IPS-18a (cell line): ENCODE measurements around the gene EXOC2.

Source experiments
- H3K27ac ChIP-seq: one replicate; pipeline ENCODE4 v1.5.1; 2013; ENCODE audit warnings: low read length
- H3K27me3 ChIP-seq: one replicate; pipeline ENCODE4 v1.6.1; 2013; ENCODE audit warnings: mild to moderate bottlenecking, low read length; ENCODE audit not compliant: control insufficient read depth, insufficient read depth
- H3K36me3 ChIP-seq: one replicate; pipeline ENCODE4 v1.6.1; 2013; ENCODE audit warnings: low read depth, low read length; ENCODE audit not compliant: control insufficient read depth
- H3K4me1 ChIP-seq: one replicate; pipeline ENCODE4 v1.6.1; 2013; ENCODE audit warnings: low read depth, low read length; ENCODE audit not compliant: control insufficient read depth
- H3K4me3 ChIP-seq: one replicate; pipeline ENCODE4 v1.5.1; 2013; ENCODE audit warnings: low read length
- H3K9ac ChIP-seq: one replicate; pipeline ENCODE4 v1.6.1; 2013; ENCODE audit warnings: mild to moderate bottlenecking, low read length, moderate library complexity
- H3K9me3 ChIP-seq: one replicate; pipeline ENCODE4 v1.6.1; 2013; ENCODE audit warnings: low read depth, low read length; ENCODE audit not compliant: control insufficient read depth

The EXOC2 gene

GRCh38 chr6:537114-537513, 155.8 kb downstream of the EXOC2 start:
- no peak overlapping the region for H3K4me3 ChIP-seq
- peaks cover 14% of the 10 kb centered on the region for H3K36me3 ChIP-seq
- no peaks in the 10 kb centered on the region for H3K9me3 ChIP-seq
- no peak overlapping the region for H3K27ac ChIP-seq
- no peaks in the 10 kb centered on the region for H3K4me1 ChIP-seq
- no peaks in the 10 kb centered on the region for H3K27me3 ChIP-seq
- H3K9ac ChIP-seq: no peak overlapping the region

- Histone ChIP-seq H3K9ac (no peak overlapping the region), H3K27me3 (no peaks in the 10 kb centered on the region), H3K27ac (no peak overlapping the region), H3K4me1 (no peaks in the 10 kb centered on the region), H3K4me3 (no peak overlapping the region), H3K9me3 (no peaks in the 10 kb centered on the region), H3K36me3 (peaks cover 10% of the 10 kb centered on the region)
These were observed 162.5 kb downstream of the EXOC2 start for GRCh38 chr6:530425-530824.

- Histone ChIP-seq H3K9ac (no peak overlapping the region), H3K4me3 (no peak overlapping the region), H3K9me3 (no peaks in the 10 kb centered on the region), H3K36me3 (peaks cover 10% of the 10 kb centered on the region), H3K27me3 (no peaks in the 10 kb centered on the region), H3K27ac (no peak overlapping the region), H3K4me1 (no peaks in the 10 kb centered on the region)
These were observed 163.9 kb downstream of the EXOC2 start for GRCh38 chr6:528989-529388.

GRCh38 chr6:527989-528673, 164.8 kb downstream of the EXOC2 start:
- Histone ChIP-seq H3K4me1 (no peaks in the 10 kb centered on the region), H3K27me3 (no peaks in the 10 kb centered on the region), H3K4me3 (no peak overlapping the region), H3K9me3 (no peaks in the 10 kb centered on the region), H3K27ac (no peak overlapping the region), H3K36me3 (peaks cover 10% of the 10 kb centered on the region), H3K9ac (no peak overlapping the region)

- H3K36me3 ChIP-seq: peaks cover 9% of the 10 kb centered on the region
- H3K4me1 ChIP-seq: no peaks in the 10 kb centered on the region
- H3K9ac ChIP-seq: no peak overlapping the region
- H3K27me3 ChIP-seq: no peaks in the 10 kb centered on the region
- H3K9me3 ChIP-seq: peaks cover 10% of the 10 kb centered on the region
- H3K27ac ChIP-seq: no peak overlapping the region
- no peak overlapping the region for H3K4me3 ChIP-seq
These were observed 168.1 kb downstream of the EXOC2 start for GRCh38 chr6:524803-525202.

- Histone ChIP-seq H3K36me3 (peaks cover 9% of the 10 kb centered on the region), H3K9me3 (peaks cover 10% of the 10 kb centered on the region), H3K27me3 (no peaks in the 10 kb centered on the region), H3K9ac (no peak overlapping the region), H3K4me1 (no peaks in the 10 kb centered on the region), H3K27ac (no peak overlapping the region), H3K4me3 (no peak overlapping the region)
These were observed 172.1 kb downstream of the EXOC2 start for GRCh38 chr6:520820-521219.

- Histone ChIP-seq H3K9me3 (peaks cover 10% of the 10 kb centered on the region), H3K36me3 (peaks cover 9% of the 10 kb centered on the region), H3K4me3 (no peak overlapping the region), H3K4me1 (peaks cover 4% of the 10 kb centered on the region), H3K27ac (no peak overlapping the region), H3K27me3 (no peaks in the 10 kb centered on the region), H3K9ac (no peak overlapping the region)
These were observed 174.7 kb downstream of the EXOC2 start for GRCh38 chr6:518218-518617.

GRCh38 chr6:516213-516612, 176.7 kb downstream of the EXOC2 start:
- H3K4me3 ChIP-seq: no peak overlapping the region
- peaks cover 4% of the 10 kb centered on the region for H3K4me1 ChIP-seq

GRCh38 chr6:515267-515666, 177.7 kb downstream of the EXOC2 start:
- Histone ChIP-seq H3K27ac (no peak overlapping the region), H3K9me3 (no peaks in the 10 kb centered on the region), H3K4me1 (peaks cover 4% of the 10 kb centered on the region), H3K36me3 (no peaks in the 10 kb centered on the region), H3K9ac (no peak overlapping the region), H3K27me3 (no peaks in the 10 kb centered on the region), H3K4me3 (no peak overlapping the region)

More at GRCh38 chr6:516213-516612, 176.7 kb downstream of the EXOC2 start:
- H3K27ac ChIP-seq: no peak overlapping the region
- peaks cover 7% of the 10 kb centered on the region for H3K9me3 ChIP-seq
- H3K27me3 ChIP-seq: no peaks in the 10 kb centered on the region
- H3K36me3 ChIP-seq: peaks cover 3% of the 10 kb centered on the region
- H3K9ac ChIP-seq: no peak overlapping the region

GRCh38 chr6:514396-514978, 178.5 kb downstream of the EXOC2 start:
- Histone ChIP-seq H3K4me3 (no peak overlapping the region), H3K9me3 (no peaks in the 10 kb centered on the region), H3K27me3 (no peaks in the 10 kb centered on the region), H3K36me3 (no peaks in the 10 kb centered on the region), H3K9ac (no peak overlapping the region), H3K4me1 (peaks cover 4% of the 10 kb centered on the region), H3K27ac (no peak overlapping the region)

- H3K27me3 ChIP-seq: no peaks in the 10 kb centered on the region
- no peaks in the 10 kb centered on the region for H3K36me3 ChIP-seq
- H3K9ac ChIP-seq: no peak overlapping the region
- H3K27ac ChIP-seq: no peak overlapping the region
- no peak overlapping the region for H3K4me3 ChIP-seq
- no peaks in the 10 kb centered on the region for H3K9me3 ChIP-seq
- H3K4me1 ChIP-seq: peaks cover 4% of the 10 kb centered on the region
These were observed 179.0 kb downstream of the EXOC2 start for GRCh38 chr6:513961-514360.

GRCh38 chr6:513058-513457, 179.9 kb downstream of the EXOC2 start:
- H3K4me3 ChIP-seq: no peak overlapping the region
- H3K4me1 ChIP-seq: peaks cover 4% of the 10 kb centered on the region
- no peak overlapping the region for H3K9ac ChIP-seq

More at GRCh38 chr6:513058-513457, 179.9 kb downstream of the EXOC2 start:
- no peaks in the 10 kb centered on the region for H3K9me3 ChIP-seq
- H3K36me3 ChIP-seq: no peaks in the 10 kb centered on the region
- H3K27me3 ChIP-seq: no peaks in the 10 kb centered on the region
- no peak overlapping the region for H3K27ac ChIP-seq
